Kidney (tissue), 14 donors: Measurements from ENCODE around the gene OSBPL10. TPM values are rescaled to one million over a fixed set of nuclear protein-coding genes. Genes with fewer than 3 reads are reported as not detected.

Experiments used
- DNase-seq, 5 donors: peaks; one replicate each; pipeline ENCODE4 v3.0.0-alpha.2; 2013 to 2020
- FAIRE-seq: peaks from 2 replicates; lab custom pipeline; 2012; peaks lifted over from hg19 to GRCh38; lab: Jason Lieb, UNC
- H3K27ac ChIP-seq, 2 donors: one replicate each; pipeline ENCODE4 v1.7.0; 2013; ENCODE audit warnings: low read depth in 2 of 2, low read length in 2 of 2, inconsistent platforms in 1 of 2
- H3K27me3 ChIP-seq: one replicate; pipeline ENCODE4 v1.7.1; 2013; ENCODE audit warnings: low read length, inconsistent platforms; ENCODE audit not compliant: control insufficient read depth, insufficient read depth
- H3K36me3 ChIP-seq, 3 donors: one replicate each; pipeline versions ENCODE4 v1.7.0 to v1.7.1; 2013; ENCODE audit warnings: low read length in 3 of 3, control low read depth in 1 of 3, inconsistent platforms in 1 of 3; ENCODE audit not compliant: insufficient read depth in 3 of 3, control insufficient read depth in 2 of 3
- H3K4me1 ChIP-seq, 3 donors: one replicate each; pipeline versions ENCODE4 v1.7.0 to v1.7.1; 2013; ENCODE audit warnings: low read length in 3 of 3, inconsistent platforms in 1 of 3, low read depth in 1 of 3; ENCODE audit not compliant: control insufficient read depth in 2 of 3, insufficient read depth in 2 of 3
- H3K4me3 ChIP-seq, 3 donors: one replicate each; pipeline versions ENCODE4 v1.7.0 to v1.8.1; 2013; ENCODE audit warnings: low read length in 3 of 3, control low read depth in 1 of 3, inconsistent platforms in 1 of 3
- H3K9ac ChIP-seq, 3 donors: one replicate each; pipeline versions ENCODE4 v1.7.0 to v1.7.1; 2013; ENCODE audit warnings: low read length in 3 of 3, control low read depth in 1 of 3, inconsistent platforms in 1 of 3
- H3K9me3 ChIP-seq, 3 donors: one replicate each; pipeline versions ENCODE4 v1.7.0 to v1.7.1; 2013; ENCODE audit warnings: low read length in 3 of 3, control low read depth in 1 of 3, inconsistent platforms in 1 of 3; ENCODE audit not compliant: control insufficient read depth in 2 of 3, insufficient read depth in 1 of 3
- CTCF ChIP-seq: IDR thresholded peaks from 3 replicates; pipeline ENCODE4 v1.5.1; 2012; ENCODE audit warnings: mild to moderate bottlenecking, moderate library complexity, borderline replicate concordance; ENCODE audit not compliant: insufficient read depth; ENCODE audit errors: extremely low read depth
- intact Hi-C: fragments of 100-400 bp; cut with DNase I; formaldehyde crosslinking; loops from one replicate; pipeline ENCODE4 v1.11.1; 2022
- polyA plus RNA-seq: library from polyadenylated mRNA; stranded (reverse); fragments of 350-450 nt; fragmentation: Illumina TruSeq; extraction: RNeasy Lipid Tissue Mini Kit (QIAGEN cat#74804); gene quantifications from one replicate; pipeline ENCODE4 v1.2.3, GENCODE V29; 2014; ENCODE audit warnings: low read depth, low replicate concordance; ENCODE audit not compliant: insufficient read depth
- total RNA-seq: library from RNA; stranded (reverse); fragmentation: NEBNext Ultra II Directional; extraction: Animal tissue kit (Norgen Biotek cat#: 25700); gene quantifications from one replicate; pipeline ENCODE4 v1.2.1, GENCODE V29; 2021
- donor health status: control.
- donor health status: control.
- donor health status: control.
- donor health status: control.
- donor health status: control.
- donor health status: DM: yes; HTN: yes; CAD: no.
- donor health status: Normal renal cell carcinoma (clear cell type).

The OSBPL10 gene
- total and polyA plus RNA-seq, 2 donors from 2014 or later, result 11.8 to 89.3 TPM

GRCh38 chr3:31947671-31948091 is 33.4 kb downstream of the OSBPL10 start:
- no peak for DNase-seq

GRCh38 chr3:31947162-31947561 is 33.9 kb downstream of the OSBPL10 start:
- no peak overlapping the region for H3K9ac ChIP-seq
- intact Hi-C loops, result no loop called here
- TF ChIP-seq CTCF, result no peak
- FAIRE-seq (no peak), DNase-seq (no peak)
- no peaks in the 10 kb centered on the region for H3K9me3 ChIP-seq
- peaks cover 0 to 6% (median 3%) of the 10 kb centered on the region in 3 donors for H3K4me1 ChIP-seq
- no peak overlapping the region for H3K27ac ChIP-seq
- no peaks in the 10 kb centered on the region for H3K27me3 ChIP-seq
- H3K36me3 ChIP-seq, result no peaks in the 10 kb centered on the region
- H3K4me3 ChIP-seq, result no peak overlapping the region

More at GRCh38 chr3:31947671-31948091, 33.4 kb downstream of the OSBPL10 start:
- H3K9me3 ChIP-seq, result no peaks in the 10 kb centered on the region
- TF ChIP-seq CTCF, result no peak
- no peak overlapping the region for H3K27ac ChIP-seq
- FAIRE-seq, result no peak
- H3K4me3 ChIP-seq, result no peak overlapping the region
- intact Hi-C loops, result no loop called here
- peaks cover 0 to 6% (median 3%) of the 10 kb centered on the region in 3 donors for H3K4me1 ChIP-seq
- H3K27me3 ChIP-seq, result no peaks in the 10 kb centered on the region
- H3K9ac ChIP-seq, result no peak overlapping the region
- H3K36me3 ChIP-seq, result no peaks in the 10 kb centered on the region

GRCh38 chr3:31946484-31947081 is 34.5 kb downstream of the OSBPL10 start:
- FAIRE-seq (no peak), DNase-seq (no peak)
- H3K4me3 ChIP-seq, result no peak overlapping the region
- H3K27me3 ChIP-seq, result no peaks in the 10 kb centered on the region
- no peaks in the 10 kb centered on the region for H3K9me3 ChIP-seq
- H3K36me3 ChIP-seq, result no peaks in the 10 kb centered on the region
- no peak overlapping the region for H3K9ac ChIP-seq
- H3K27ac ChIP-seq, result no peak overlapping the region
- no peak for TF ChIP-seq CTCF
- H3K4me1 ChIP-seq, result peaks cover 0 to 6% (median 4%) of the 10 kb centered on the region in 3 donors
- intact Hi-C loops, result no loop called here

- no peak for DNase-seq
- no peak overlapping the region for H3K4me3 ChIP-seq
- H3K27me3 ChIP-seq, result no peaks in the 10 kb centered on the region
- no peak for FAIRE-seq
- H3K36me3 ChIP-seq, result no peaks in the 10 kb centered on the region
- TF ChIP-seq CTCF, result no peak
- H3K9me3 ChIP-seq, result no peaks in the 10 kb centered on the region
- H3K9ac ChIP-seq, result no peak overlapping the region
- intact Hi-C loops, result no loop called here
- peaks cover 0 to 12% (median 8%) of the 10 kb centered on the region in 3 donors for H3K4me1 ChIP-seq
- no peak overlapping the region for H3K27ac ChIP-seq
Measured at GRCh38 chr3:31945738-31946052, 35.4 kb downstream of the OSBPL10 start.
